Panc1 (cell line): ENCODE measurements around the gene TTC24. TPM values are rescaled to one million over a fixed set of nuclear protein-coding genes. Genes with fewer than 3 reads are reported as not detected.

ENCODE experiments used
- ATAC-seq: fragments of 200-7000 bp; cut with Tn5 transposase; 2 replicates; pipeline ENCODE4 v1.9.1; 2020; ENCODE audit warnings: mild to moderate bottlenecking, moderate library complexity
- BruUV-seq: library from RNA; stranded (reverse); fragments of 400-500 nt; replicated peaks from 2 replicates; lab custom pipeline; 2021; lab: Mats Ljungman, UMichigan
- CTCF ChIA-PET: fragments of 300-600 bp; sonication (Branson Sonifier 250); formaldehyde crosslinking; loops from one replicate; lab custom pipeline; 2022; ENCODE audit warnings: antibody characterized with exemption; lab: Charles Lee
- POLR2A ChIA-PET: fragments of 300-600 bp; sonication (Branson Sonifier 250); formaldehyde crosslinking; loops from one replicate; lab custom pipeline; 2022; ENCODE audit warnings: antibody characterized with exemption; lab: Charles Lee
- DNase-seq: peaks from one replicate; pipeline ENCODE4 v3.0.0-alpha.2; 2010; ENCODE audit warnings: low read depth, low spot score
- H3K27ac ChIP-seq: 2 replicates; pipeline ENCODE4 v1.5.1; 2011; ENCODE audit warnings: mild to moderate bottlenecking, low read length, inconsistent platforms
- H3K27me3 ChIP-seq: fragments of 200-500 bp; sonication (Bioruptor generic); 2 replicates; pipeline ENCODE4 v1.6.0; 2014; ENCODE audit warnings: low read length, inconsistent platforms; ENCODE audit not compliant: control insufficient read depth, insufficient read depth
- H3K36me3 ChIP-seq: fragments of 200-500 bp; sonication (Bioruptor generic); 2 replicates; pipeline ENCODE4 v1.5.1; 2014; ENCODE audit warnings: inconsistent platforms, mild to moderate bottlenecking, low read length, moderate library complexity; ENCODE audit not compliant: control insufficient read depth, insufficient read depth
- H3K4me1 ChIP-seq: 2 replicates; pipeline ENCODE4 v1.5.1; 2011; ENCODE audit warnings: inconsistent platforms, mild to moderate bottlenecking, low read length, moderate library complexity; ENCODE audit not compliant: control insufficient read depth, insufficient read depth
- H3K4me3 ChIP-seq, 2 experiments: 2 replicates each; pipeline ENCODE4 v1.5.1; 2011 to 2012; ENCODE audit warnings: low read depth in 2 of 2, low read length in 2 of 2, mild to moderate bottlenecking in 2 of 2, inconsistent platforms in 1 of 2, moderate library complexity in 1 of 2
- H3K9me3 ChIP-seq: fragments of 200-500 bp; sonication (Bioruptor generic); 2 replicates; pipeline ENCODE4 v1.5.1; 2014; ENCODE audit warnings: low read depth, mild to moderate bottlenecking, inconsistent platforms, low read length, moderate library complexity; ENCODE audit not compliant: control insufficient read depth, insufficient read depth
- CTCF ChIP-seq: fragments of 450-650 bp; IDR thresholded peaks from 2 replicates; pipeline ENCODE4 v1.5.1; 2017; ENCODE audit warnings: mild to moderate bottlenecking
- POLR2AphosphoS5 ChIP-seq: IDR thresholded peaks from 2 replicates; pipeline ENCODE4 v1.6.1; 2012; ENCODE audit warnings: mild to moderate bottlenecking, low read depth, low read length, moderate library complexity
- REST ChIP-seq, 2 experiments: IDR thresholded peaks; 2 replicates each; pipeline ENCODE4 v1.6.1; 2011 to 2012; ENCODE audit warnings: low read depth in 2 of 2, control low read depth in 1 of 2, low read length in 1 of 2, mild to moderate bottlenecking in 1 of 2, moderate library complexity in 1 of 2; ENCODE audit not compliant: insufficient read depth in 1 of 2
- SIN3A ChIP-seq: IDR thresholded peaks from 2 replicates; pipeline ENCODE4 v1.6.1; 2012; ENCODE audit warnings: low read depth, mild to moderate bottlenecking, low read length, moderate library complexity, borderline replicate concordance; ENCODE audit not compliant: insufficient read depth
- TCF7L2 ChIP-seq: IDR thresholded peaks from 2 replicates; pipeline ENCODE4 v1.6.1; 2011; ENCODE audit warnings: mild to moderate bottlenecking, low read depth, low read length, inconsistent platforms
- in situ Hi-C: cut with HindIII; loops from 2 replicates; pipeline ENCODE4 v1.10.0; 2016; ENCODE audit warnings: low sequenced_read_pairs, low pct_unique_long_range_greater_than_20kb
- intact Hi-C: fragments of 100-400 bp; cut with micrococcal nuclease; formaldehyde crosslinking; loops from one replicate; pipeline ENCODE4 v1.10.0; 2022; ENCODE audit not compliant: unreplicated experiment
- total RNA-seq: library from RNA; stranded (reverse); gene quantifications from one replicate; pipeline ENCODE4 v1.2.1, GENCODE V29; 2021; ENCODE audit not compliant: unreplicated experiment

The TTC24 gene
- total RNA-seq, 1 experiment from 2014 or later = not detected

GRCh38 chr1:156577550-156577949 lies 2.0 kb upstream of the TTC24 start:
- ATAC-seq = no peak
- Histone ChIP-seq H3K27me3 (no peaks in the 10 kb centered on the region), H3K4me1 (no peaks in the 10 kb centered on the region), H3K9me3 (no peaks in the 10 kb centered on the region), H3K4me3 (no peak overlapping the region), H3K27ac (no peak overlapping the region), H3K36me3 (no peaks in the 10 kb centered on the region)
- POLR2A ChIA-PET = interaction anchor here (0.6 kb wide), 1 partner anchor 120 kb away, joined by 3 read pairs; no protein-coding TSS in a partner anchor
- no TSS peak for BruUV-seq
- DNase-seq = no peak
- TF ChIP-seq REST (IDR thresholded peaks at IDR 0.05; ENCODE audit: insufficient read depth in 1 of 2, low read depth in 2 of 2, low read length in 1 of 2) (no peak), POLR2AphosphoS5 (no peak), SIN3A (no peak), TCF7L2 (no peak)
- intact Hi-C loops = no loop called here
- in situ Hi-C loops = no loop called here
- CTCF ChIA-PET = no interaction called here

- Histone ChIP-seq H3K27me3 (no peaks in the 10 kb centered on the region), H3K4me3 (no peak overlapping the region), H3K4me1 (no peaks in the 10 kb centered on the region), H3K36me3 (no peaks in the 10 kb centered on the region), H3K27ac (no peak overlapping the region), H3K9me3 (no peaks in the 10 kb centered on the region)
- BruUV-seq = no TSS peak
- ChIA-PET CTCF (interaction anchor here (0.5 to 1.3 kb wide), 3 partner anchors 35 to 120 kb away, joined by 3 to 10 read pairs (median 5); no protein-coding TSS in a partner anchor), POLR2A (no interaction called here)
- intact Hi-C loops = no loop called here
- TF ChIP-seq POLR2AphosphoS5 = no peak
- no peak for TF ChIP-seq CTCF
- TF ChIP-seq TCF7L2 = no peak
- no peak for TF ChIP-seq REST (IDR thresholded peaks at IDR 0.05; ENCODE audit: insufficient read depth in 1 of 2, low read depth in 2 of 2, low read length in 1 of 2)
- TF ChIP-seq SIN3A = no peak
- in situ Hi-C loops = no loop called here
- ATAC-seq (no peak), DNase-seq (no peak)
Observed at GRCh38 chr1:156578055-156578454, 1.5 kb upstream of the TTC24 start.
